Retinal pigment epithelial cell (primary cell): Measurements from ENCODE around the gene PKLR.
A peak's percentile ranks its signal among the peaks of the same experiment; 100 is the strongest.

Experiments used
- DNase-seq: peaks from one replicate; pipeline ENCODE4 v3.0.0-alpha.2; 2010; ENCODE audit warnings: low read depth
- H3K4me3 ChIP-seq: 2 replicates; pipeline ENCODE4 v1.5.1; 2011; ENCODE audit warnings: mild to moderate bottlenecking, low read length, control low read depth, moderate library complexity
- CTCF ChIP-seq: conservative IDR thresholded peaks from 2 replicates; pipeline ENCODE4 v1.5.1; 2011; ENCODE audit warnings: low read depth, low read length, control low read depth, inconsistent platforms

PKLR gene

GRCh38 chr1:155241841-155242264 lies 59.4 kb downstream of the PKLR start:
- DNase-seq: no peak
- no peak for TF ChIP-seq CTCF
- H3K4me3 ChIP-seq: no peak overlapping the region

GRCh38 chr1:155241069-155241679 lies 60.1 kb downstream of the PKLR start:
- TF ChIP-seq CTCF: no peak
- DNase-seq: no peak
- H3K4me3 ChIP-seq: peak overlapping the region; percentile 47
